ENCODE data around the gene GALNT10. TPM values are rescaled to one million over a fixed set of nuclear protein-coding genes. Genes with fewer than 3 reads are reported as not detected.

GALNT10 gene
- total and polyA plus RNA-seq, 3 donors from 2014 or later, result 15.7 to 19.3 (median 17.2) TPM

GRCh38 chr5:154370813-154371212 lies 180.3 kb downstream of the GALNT10 start:
- TF ChIP-seq POLR2A (IDR thresholded peaks at IDR 0.05) (no peak), CTCF (IDR thresholded peaks at IDR 0.05) (no peak)
- Histone ChIP-seq H3K27me3 (no peaks in the 10 kb centered on the region), H3K36me3 (ENCODE audit: low read depth, missing control alignments) (no peaks in the 10 kb centered on the region), H3K27ac (peak overlapping the region; percentile 31 to 74), H3K9me3 (no peaks in the 10 kb centered on the region), H3K4me1 (peaks cover 49% of the 10 kb centered on the region), H3K4me3 (no peak overlapping the region)
- intact Hi-C loops (cut with DNase I; ENCODE audit: low total_unique reads), result no loop called here
- DNase-seq, result peak; percentile 58
- 19 to 79% methylated on average over 3 of the region's 3 CpGs for WGBS, 2 donors

GRCh38 chr5:154371687-154372086 lies 181.2 kb downstream of the GALNT10 start:
- no peaks in the 10 kb centered on the region for H3K36me3 ChIP-seq (ENCODE audit: low read depth, missing control alignments)
- intact Hi-C loops (cut with DNase I; ENCODE audit: low total_unique reads), result no loop called here
- H3K4me1 ChIP-seq, result peaks cover 50% of the 10 kb centered on the region
- H3K4me3 ChIP-seq, result no peak overlapping the region
- H3K9me3 ChIP-seq, result no peaks in the 10 kb centered on the region
- peak; percentile 64 for DNase-seq
- TF ChIP-seq CTCF (IDR thresholded peaks at IDR 0.05), result no peak
- TF ChIP-seq POLR2A (IDR thresholded peaks at IDR 0.05), result no peak
- peak overlapping the region; percentile 31 to 74 for H3K27ac ChIP-seq
- no peaks in the 10 kb centered on the region for H3K27me3 ChIP-seq
- 19 to 31% methylated on average over 3 of the region's 3 CpGs for WGBS, 2 donors

GRCh38 chr5:154372661-154373060 lies 182.1 kb downstream of the GALNT10 start:
- 76 to 87% methylated on average over 4 of the region's 5 CpGs for WGBS, 2 donors
- no peak for DNase-seq
- no peaks in the 10 kb centered on the region for H3K9me3 ChIP-seq
- H3K4me3 ChIP-seq, result no peak overlapping the region
- H3K27ac ChIP-seq, result peak overlapping the region; percentile 53 to 74
- TF ChIP-seq POLR2A (IDR thresholded peaks at IDR 0.05) (no peak), CTCF (IDR thresholded peaks at IDR 0.05) (no peak)
- no peaks in the 10 kb centered on the region for H3K27me3 ChIP-seq
- intact Hi-C loops (cut with DNase I; ENCODE audit: low total_unique reads), result no loop called here
- no peaks in the 10 kb centered on the region for H3K36me3 ChIP-seq (ENCODE audit: low read depth, missing control alignments)
- H3K4me1 ChIP-seq, result peaks cover 50% of the 10 kb centered on the region

GRCh38 chr5:154373326-154373725 lies 182.8 kb downstream of the GALNT10 start:
- peaks cover 50% of the 10 kb centered on the region for H3K4me1 ChIP-seq
- no peak for TF ChIP-seq CTCF (IDR thresholded peaks at IDR 0.05)
- TF ChIP-seq POLR2A (IDR thresholded peaks at IDR 0.05), result no peak
- intact Hi-C loops (cut with DNase I; ENCODE audit: low total_unique reads), result no loop called here
- H3K27me3 ChIP-seq, result no peaks in the 10 kb centered on the region
- WGBS, 2 donors, result 75 to 79% methylated on average over 4 of the region's 4 CpGs
- no peak for DNase-seq
- H3K9me3 ChIP-seq, result no peaks in the 10 kb centered on the region
- H3K4me3 ChIP-seq, result no peak overlapping the region
- no peaks in the 10 kb centered on the region for H3K36me3 ChIP-seq (ENCODE audit: low read depth, missing control alignments)
- H3K27ac ChIP-seq, result peak overlapping the region; percentile 53 to 74

GRCh38 chr5:154373729-154374179 lies 183.2 kb downstream of the GALNT10 start:
- WGBS, 2 donors, result 65 to 71% methylated on average over 8 of the region's 8 CpGs
- Histone ChIP-seq H3K27me3 (no peaks in the 10 kb centered on the region), H3K4me3 (no peak overlapping the region), H3K9me3 (no peaks in the 10 kb centered on the region), H3K27ac (peak overlapping the region; percentile 53 to 74), H3K4me1 (peaks cover 50% of the 10 kb centered on the region), H3K36me3 (ENCODE audit: low read depth, missing control alignments) (no peaks in the 10 kb centered on the region)
- intact Hi-C loops (cut with DNase I; ENCODE audit: low total_unique reads), result no loop called here
- DNase-seq, result no peak
- no peak for TF ChIP-seq CTCF (IDR thresholded peaks at IDR 0.05)
